Vagina (tissue), 2 donors: ENCODE measurements around the gene PKD1L1. TPM values are rescaled to one million over a fixed set of nuclear protein-coding genes. Genes with fewer than 3 reads are reported as not detected.

ENCODE experiments used
- DNase-seq, 2 donors: peaks; one replicate each; pipeline ENCODE4 v3.0.0-alpha.2; 2017; ENCODE audit errors: extremely low spot score in 2 of 2
- H3K27ac ChIP-seq: fragments of 200-600 bp; sonication (generic); one replicate; pipeline ENCODE4 v1.5.1; 2019
- H3K27me3 ChIP-seq: fragments of 200-600 bp; sonication (generic); one replicate; pipeline ENCODE4 v1.5.1; 2019
- H3K36me3 ChIP-seq, 2 donors: fragments of 200-600 bp; sonication (generic); one replicate each; pipeline ENCODE4 v1.5.1; 2017 to 2019
- H3K4me1 ChIP-seq: fragments of 200-600 bp; sonication (generic); one replicate; pipeline ENCODE4 v1.5.1; 2019
- H3K4me3 ChIP-seq, 2 donors: fragments of 200-600 bp; sonication (generic); 1 replicate in 1 of 2; 2 replicates in 1 of 2; pipeline ENCODE4 v1.5.1; 2016 to 2019
- H3K9me3 ChIP-seq: fragments of 200-600 bp; sonication (generic); one replicate; pipeline ENCODE4 v1.5.1; 2019
- POLR2A ChIP-seq, 2 donors: fragments of 450-650 bp; IDR thresholded peaks; one replicate each; pipeline ENCODE4 v1.6.1; 2017; ENCODE audit warnings: antibody characterized with exemption in 2 of 2, mild to moderate bottlenecking in 2 of 2, moderate library complexity in 2 of 2
- POLR2AphosphoS5 ChIP-seq, 2 donors: sonication (generic); formaldehyde crosslinking; IDR thresholded peaks; one replicate each; pipeline ENCODE4 v1.9.0; 2017; ENCODE audit warnings: antibody characterized with exemption in 2 of 2, mild to moderate bottlenecking in 2 of 2, low read depth in 1 of 2; ENCODE audit not compliant: insufficient read depth in 1 of 2
- intact Hi-C: fragments of 100-400 bp; cut with DNase I; formaldehyde crosslinking; loops from one replicate; pipeline ENCODE4 v1.15.1; 2023
- total RNA-seq: library from RNA; depleted of rRNA; stranded (reverse); fragments of >200 nt; gene quantifications from one replicate; pipeline ENCODE4 v1.2.3, GENCODE V29; 2016
- TF ChIP-seq, protein P1 (sequence below), 3 experiments: fragments of 450-650 bp in 2 of 3; fragments of 200-600 bp in 1 of 3; sonication (generic) in 1 of 3; IDR thresholded peaks; one replicate each; pipeline ENCODE4 v1.5.1; 2017 to 2019; ENCODE audit warnings: antibody characterized with exemption in 3 of 3, mild to moderate bottlenecking in 2 of 3, moderate library complexity in 2 of 3

Gene PKD1L1
- total RNA-seq, 1 donor from 2014 or later, result 0.49 TPM

DNA sequence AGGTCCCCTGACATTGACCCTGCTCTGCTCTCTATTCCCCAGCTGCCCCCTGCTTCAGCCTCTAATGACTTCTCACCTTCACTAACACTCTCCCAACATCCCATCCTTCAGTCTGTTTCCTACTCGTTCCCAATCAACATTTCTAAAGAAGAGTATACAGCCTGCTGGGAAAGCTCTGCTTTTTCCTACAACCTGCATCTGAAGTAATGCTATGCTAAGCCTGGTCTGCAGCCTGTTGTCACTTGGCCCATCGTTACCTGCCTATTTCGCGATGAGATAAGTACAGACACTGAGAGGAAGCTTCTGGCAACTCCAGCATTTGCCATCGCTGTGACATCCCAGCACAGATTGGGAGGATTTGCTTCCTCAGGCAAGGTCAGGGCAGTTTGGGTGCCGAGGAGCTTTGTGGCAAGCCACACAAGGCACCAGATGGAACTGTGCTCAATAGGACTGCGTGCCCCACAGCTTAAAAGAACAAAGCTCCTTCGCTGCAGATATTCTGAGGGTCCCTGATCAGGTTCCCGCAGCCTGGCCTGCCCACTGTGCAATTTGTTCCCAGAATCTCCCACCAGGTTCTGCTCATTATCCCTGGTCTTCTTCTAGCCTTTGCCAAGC lies 51.4 kb downstream of the PKD1L1 start:
- Histone ChIP-seq H3K9me3 (no peaks in the 10 kb centered on the region), H3K4me3 (no peak overlapping the region), H3K27me3 (no peaks in the 10 kb centered on the region), H3K4me1 (no peaks in the 10 kb centered on the region), H3K36me3 (no peaks in the 10 kb centered on the region), H3K27ac (no peak overlapping the region)
- TF ChIP-seq, protein P1, sequence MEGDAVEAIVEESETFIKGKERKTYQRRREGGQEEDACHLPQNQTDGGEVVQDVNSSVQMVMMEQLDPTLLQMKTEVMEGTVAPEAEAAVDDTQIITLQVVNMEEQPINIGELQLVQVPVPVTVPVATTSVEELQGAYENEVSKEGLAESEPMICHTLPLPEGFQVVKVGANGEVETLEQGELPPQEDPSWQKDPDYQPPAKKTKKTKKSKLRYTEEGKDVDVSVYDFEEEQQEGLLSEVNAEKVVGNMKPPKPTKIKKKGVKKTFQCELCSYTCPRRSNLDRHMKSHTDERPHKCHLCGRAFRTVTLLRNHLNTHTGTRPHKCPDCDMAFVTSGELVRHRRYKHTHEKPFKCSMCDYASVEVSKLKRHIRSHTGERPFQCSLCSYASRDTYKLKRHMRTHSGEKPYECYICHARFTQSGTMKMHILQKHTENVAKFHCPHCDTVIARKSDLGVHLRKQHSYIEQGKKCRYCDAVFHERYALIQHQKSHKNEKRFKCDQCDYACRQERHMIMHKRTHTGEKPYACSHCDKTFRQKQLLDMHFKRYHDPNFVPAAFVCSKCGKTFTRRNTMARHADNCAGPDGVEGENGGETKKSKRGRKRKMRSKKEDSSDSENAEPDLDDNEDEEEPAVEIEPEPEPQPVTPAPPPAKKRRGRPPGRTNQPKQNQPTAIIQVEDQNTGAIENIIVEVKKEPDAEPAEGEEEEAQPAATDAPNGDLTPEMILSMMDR (IDR thresholded peaks at IDR 0.05), result no peak
- TF ChIP-seq POLR2AphosphoS5 (IDR thresholded peaks at IDR 0.05; ENCODE audit: insufficient read depth in 1 of 2, low read depth in 1 of 2) (no peak), POLR2A (IDR thresholded peaks at IDR 0.05) (no peak)
- DNase-seq, result no peak
- intact Hi-C loops, result no loop called here

DNA sequence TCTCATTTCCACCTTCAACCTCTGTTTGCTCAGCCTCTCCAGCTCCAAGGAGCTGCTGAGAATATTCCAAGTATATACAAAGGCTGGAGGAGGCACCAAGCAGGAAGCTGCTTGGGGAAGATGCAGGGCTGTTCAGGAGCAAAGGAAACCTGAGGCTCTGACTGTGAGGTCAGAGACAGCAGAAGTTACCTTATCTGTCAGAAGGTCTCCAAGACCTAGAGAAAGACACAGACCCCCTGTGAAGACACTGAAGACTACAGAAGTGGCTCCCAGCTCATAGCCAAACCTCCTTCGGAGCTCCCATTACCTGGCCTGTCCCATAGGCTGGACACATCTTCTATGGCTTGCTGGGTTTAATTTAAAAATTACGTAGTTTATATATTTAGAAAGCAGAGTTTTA lies 53.2 kb downstream of the PKD1L1 start:
- H3K4me1 ChIP-seq, result no peaks in the 10 kb centered on the region
- no peak for DNase-seq
- no peaks in the 10 kb centered on the region for H3K36me3 ChIP-seq
- TF ChIP-seq, protein P1 (IDR thresholded peaks at IDR 0.05), result no peak
- TF ChIP-seq POLR2A (IDR thresholded peaks at IDR 0.05) (no peak), POLR2AphosphoS5 (IDR thresholded peaks at IDR 0.05; ENCODE audit: insufficient read depth in 1 of 2, low read depth in 1 of 2) (no peak)
- no peaks in the 10 kb centered on the region for H3K9me3 ChIP-seq
- H3K27me3 ChIP-seq, result no peaks in the 10 kb centered on the region
- intact Hi-C loops, result no loop called here
- no peak overlapping the region for H3K27ac ChIP-seq
- H3K4me3 ChIP-seq, result no peak overlapping the region

DNA sequence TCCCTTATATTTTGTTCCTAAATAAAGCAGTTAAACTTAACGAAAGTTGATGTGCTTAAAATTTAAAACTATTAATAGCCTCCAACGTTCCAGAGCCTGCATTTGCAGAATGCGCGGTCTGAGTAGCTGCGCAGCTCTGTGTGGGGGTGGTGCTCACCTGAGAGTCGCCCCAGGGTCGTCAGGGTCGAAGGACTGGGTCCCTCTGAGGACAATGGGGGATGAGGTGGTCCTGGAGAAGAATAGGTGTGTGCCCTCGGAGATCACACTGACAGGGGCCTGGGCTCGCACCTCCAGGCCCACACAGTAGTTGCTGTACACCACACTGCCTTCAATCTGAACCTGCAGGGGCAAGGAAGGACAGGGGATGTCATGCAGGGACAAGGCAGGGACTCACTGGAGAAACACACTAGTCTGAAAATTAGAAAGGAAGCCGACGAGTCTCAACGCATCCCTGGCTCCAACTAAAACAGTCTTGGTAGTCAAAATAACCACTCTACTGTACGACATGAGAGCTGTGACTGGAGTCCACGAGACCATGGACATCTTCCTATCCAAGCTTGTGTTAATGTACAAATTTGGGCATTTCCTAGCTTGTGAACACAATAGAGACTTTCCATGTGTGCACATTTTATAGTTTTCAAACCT lies 54.4 kb downstream of the PKD1L1 start:
- Histone ChIP-seq H3K27ac (no peak overlapping the region), H3K36me3 (no peaks in the 10 kb centered on the region), H3K4me3 (no peak overlapping the region), H3K4me1 (no peaks in the 10 kb centered on the region), H3K27me3 (no peaks in the 10 kb centered on the region), H3K9me3 (no peaks in the 10 kb centered on the region)
- no peak for DNase-seq
- TF ChIP-seq, protein P1 (IDR thresholded peaks at IDR 0.05), result no peak
- TF ChIP-seq POLR2AphosphoS5 (IDR thresholded peaks at IDR 0.05; ENCODE audit: insufficient read depth in 1 of 2, low read depth in 1 of 2) (no peak), POLR2A (IDR thresholded peaks at IDR 0.05) (no peak)
- intact Hi-C loops, result no loop called here

DNA sequence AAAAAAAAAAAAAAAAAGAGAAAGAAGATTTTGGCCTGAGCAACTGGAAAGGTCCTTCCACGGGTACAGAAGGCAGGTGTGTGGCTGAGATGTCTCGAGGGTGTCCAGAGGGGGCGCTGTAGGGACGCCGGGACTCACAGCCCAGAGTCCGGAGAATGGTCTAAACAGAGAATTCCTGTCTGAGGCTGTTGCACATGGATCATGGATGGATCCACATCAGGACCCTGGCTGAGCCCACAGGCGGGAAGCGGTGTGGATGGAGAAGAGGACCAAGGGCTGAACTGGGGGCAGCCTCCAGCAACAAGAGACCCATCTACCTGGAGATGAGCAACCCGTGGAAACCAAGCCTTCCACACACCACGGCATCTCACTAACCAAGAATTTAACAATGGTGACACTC lies 55.0 kb downstream of the PKD1L1 start:
- Histone ChIP-seq H3K36me3 (no peaks in the 10 kb centered on the region), H3K27ac (no peak overlapping the region), H3K9me3 (no peaks in the 10 kb centered on the region), H3K27me3 (no peaks in the 10 kb centered on the region), H3K4me3 (no peak overlapping the region), H3K4me1 (no peaks in the 10 kb centered on the region)
- no peak for DNase-seq
- intact Hi-C loops, result no loop called here
- no peak for TF ChIP-seq POLR2AphosphoS5 (IDR thresholded peaks at IDR 0.05; ENCODE audit: insufficient read depth in 1 of 2, low read depth in 1 of 2)
- TF ChIP-seq, protein P1 (IDR thresholded peaks at IDR 0.05), result no peak
- TF ChIP-seq POLR2A (IDR thresholded peaks at IDR 0.05), result no peak

DNA sequence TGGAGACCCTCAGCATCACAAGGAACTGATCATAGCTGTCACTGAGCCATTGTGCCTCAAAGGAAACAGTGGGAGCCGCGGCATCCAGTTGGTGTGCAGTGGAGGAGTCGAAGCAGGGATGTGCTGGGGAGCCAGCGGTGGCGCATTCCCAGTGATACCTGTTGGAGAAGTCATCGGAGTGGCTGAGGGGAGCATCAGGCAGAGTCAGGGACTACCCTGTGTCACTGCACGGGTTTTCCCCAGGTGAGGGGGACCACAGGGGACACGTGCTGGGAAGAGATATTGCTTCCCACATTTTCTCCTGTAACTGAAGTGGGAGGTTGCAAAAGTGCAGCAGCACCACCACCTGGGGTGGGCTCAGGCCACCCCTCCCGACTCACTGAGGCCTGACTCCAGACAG lies 57.7 kb downstream of the PKD1L1 start:
- Histone ChIP-seq H3K4me1 (no peaks in the 10 kb centered on the region), H3K4me3 (no peak overlapping the region), H3K27me3 (no peaks in the 10 kb centered on the region), H3K27ac (no peak overlapping the region), H3K9me3 (no peaks in the 10 kb centered on the region), H3K36me3 (no peaks in the 10 kb centered on the region)
- TF ChIP-seq POLR2AphosphoS5 (IDR thresholded peaks at IDR 0.05; ENCODE audit: insufficient read depth in 1 of 2, low read depth in 1 of 2) (no peak), POLR2A (IDR thresholded peaks at IDR 0.05) (no peak)
- TF ChIP-seq, protein P1 (IDR thresholded peaks at IDR 0.05), result no peak
- DNase-seq, result no peak
- intact Hi-C loops, result no loop called here
